ENCODE measurements around the gene COL28A1.
A peak's percentile ranks its signal among the peaks of the same experiment; 100 is the strongest.

Gene COL28A1

DNA sequence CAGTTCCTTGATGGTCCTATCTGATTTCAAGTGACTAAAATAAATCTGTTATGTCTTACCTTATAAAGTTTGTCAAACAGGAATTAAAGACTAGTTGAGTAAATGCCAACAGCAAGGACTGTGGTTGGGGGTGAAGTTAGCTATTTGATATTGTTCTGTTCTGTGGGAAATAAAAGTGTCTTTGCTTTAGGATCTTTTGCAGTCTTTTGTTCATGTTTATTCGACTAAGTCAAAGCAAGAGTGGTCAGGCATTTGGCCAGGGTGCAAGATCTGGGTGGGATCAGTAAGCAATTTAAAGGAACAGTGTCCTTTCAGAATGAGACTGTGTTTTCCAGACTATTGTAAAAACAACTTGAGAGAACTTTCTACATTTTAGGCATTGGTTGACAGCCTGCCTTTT, at the start of gene COL28A1:
Gene COL28A1, minus strand, starts transcription at position 183 of the 400 bp plus-strand sequence. CDS start 2,998 bp downstream, outside the sequence.
- Mint-ChIP-seq H3K4me1 (no peaks in the 10 kb centered on the region), H3K9me3 (no peaks in the 10 kb centered on the region), H3K4me3 (no peak within 1 kb of the TSS), H3K36me3 (no peaks in the 10 kb centered on the region), H3K27ac (no peak within 1 kb of the TSS)
- no peak for ATAC-seq
- DNase-seq (ENCODE audit: low spot score in 2 of 2), result no peak

DNA sequence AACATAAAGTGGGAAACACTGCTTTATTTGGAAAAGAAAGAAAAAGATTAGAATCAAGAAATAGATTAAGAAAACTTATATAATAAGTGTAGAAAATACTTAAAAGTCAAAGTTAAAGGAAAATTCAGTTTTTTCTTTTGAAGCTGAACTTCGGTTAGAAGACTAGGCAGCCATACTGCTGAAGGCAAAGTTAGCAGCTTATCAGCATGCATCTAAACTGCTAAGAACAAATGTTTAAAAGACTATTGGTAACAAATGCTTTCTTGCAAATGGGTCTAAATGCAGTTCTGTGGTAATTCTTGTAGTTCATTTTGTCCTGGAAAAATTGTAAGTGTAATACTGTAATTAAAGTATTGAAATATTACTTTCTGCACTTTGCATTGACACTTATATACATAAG, 49.0 kb upstream of the COL28A1 start:
- H3K4me1 Mint-ChIP-seq, result peaks cover 2% of the 10 kb centered on the region
- no peak overlapping the region for H3K4me3 Mint-ChIP-seq
- ATAC-seq (no peak), DNase-seq (ENCODE audit: low spot score in 2 of 2) (no peak)
- peaks cover 29% of the 10 kb centered on the region for H3K36me3 Mint-ChIP-seq
- H3K27ac Mint-ChIP-seq, result no peak overlapping the region
- no peaks in the 10 kb centered on the region for H3K9me3 Mint-ChIP-seq

- H3K4me1 Mint-ChIP-seq, result no peaks in the 10 kb centered on the region
- no peak for ATAC-seq
- no peaks in the 10 kb centered on the region for H3K9me3 Mint-ChIP-seq
- H3K27ac Mint-ChIP-seq, result no peak overlapping the region
- no peak overlapping the region for H3K4me3 Mint-ChIP-seq
- DNase-seq (ENCODE audit: low spot score in 2 of 2), result no peak
- H3K36me3 Mint-ChIP-seq, result peaks cover 32% of the 10 kb centered on the region
Measured at GRCh38 chr7:7583731-7584130, 48.1 kb upstream of the COL28A1 start.

- Mint-ChIP-seq H3K4me1 (no peaks in the 10 kb centered on the region), H3K27ac (no peak overlapping the region), H3K9me3 (no peaks in the 10 kb centered on the region), H3K36me3 (peaks cover 32% of the 10 kb centered on the region), H3K4me3 (no peak overlapping the region)
- DNase-seq (ENCODE audit: low spot score in 2 of 2), result no peak
- ATAC-seq, result no peak
Measured at GRCh38 chr7:7582596-7582995, 46.9 kb upstream of the COL28A1 start.

DNA sequence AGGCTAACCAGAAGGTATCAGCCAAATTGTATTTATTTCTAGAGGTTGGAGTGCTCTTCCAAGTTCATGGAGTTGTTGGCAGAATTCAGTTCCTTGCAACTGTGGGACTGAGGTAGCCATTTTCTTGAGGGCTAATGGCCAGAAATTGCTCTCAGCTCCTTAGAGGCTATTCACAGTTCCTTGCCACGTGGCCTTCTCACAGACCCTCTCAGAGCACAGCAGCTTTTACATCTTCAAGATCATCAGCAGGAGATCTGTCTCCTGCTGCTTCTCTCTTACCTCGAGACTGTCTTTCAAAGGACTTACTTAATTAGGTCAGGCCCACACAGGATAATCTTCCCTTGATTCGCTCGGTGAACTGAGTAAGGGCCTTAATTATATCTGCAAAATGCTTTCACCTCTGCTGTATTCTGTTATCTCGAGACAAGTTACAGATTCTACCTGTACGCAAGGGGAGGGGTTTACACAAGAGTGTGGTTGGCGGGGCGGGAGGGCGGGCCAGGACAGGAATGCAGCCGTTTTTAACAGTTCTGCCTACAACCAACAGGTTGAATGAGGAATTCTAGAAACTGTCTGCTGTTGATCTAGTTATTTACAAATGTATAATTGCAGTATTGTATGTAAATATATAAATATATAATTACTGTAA, 46.0 kb upstream of the COL28A1 start:
- no peak for ATAC-seq
- DNase-seq (ENCODE audit: low spot score in 2 of 2), result no peak
- no peaks in the 10 kb centered on the region for H3K4me1 Mint-ChIP-seq
- no peaks in the 10 kb centered on the region for H3K9me3 Mint-ChIP-seq
- no peak overlapping the region for H3K27ac Mint-ChIP-seq
- peaks cover 32% of the 10 kb centered on the region for H3K36me3 Mint-ChIP-seq
- H3K4me3 Mint-ChIP-seq, result no peak overlapping the region

- ATAC-seq, result no peak
- no peak overlapping the region for H3K27ac Mint-ChIP-seq
- H3K4me1 Mint-ChIP-seq, result no peaks in the 10 kb centered on the region
- no peaks in the 10 kb centered on the region for H3K9me3 Mint-ChIP-seq
- peaks cover 42% of the 10 kb centered on the region for H3K36me3 Mint-ChIP-seq
- H3K4me3 Mint-ChIP-seq, result no peak overlapping the region
- no peak for DNase-seq (ENCODE audit: low spot score in 2 of 2)
Measured at GRCh38 chr7:7579638-7580037, 44.0 kb upstream of the COL28A1 start.

DNA sequence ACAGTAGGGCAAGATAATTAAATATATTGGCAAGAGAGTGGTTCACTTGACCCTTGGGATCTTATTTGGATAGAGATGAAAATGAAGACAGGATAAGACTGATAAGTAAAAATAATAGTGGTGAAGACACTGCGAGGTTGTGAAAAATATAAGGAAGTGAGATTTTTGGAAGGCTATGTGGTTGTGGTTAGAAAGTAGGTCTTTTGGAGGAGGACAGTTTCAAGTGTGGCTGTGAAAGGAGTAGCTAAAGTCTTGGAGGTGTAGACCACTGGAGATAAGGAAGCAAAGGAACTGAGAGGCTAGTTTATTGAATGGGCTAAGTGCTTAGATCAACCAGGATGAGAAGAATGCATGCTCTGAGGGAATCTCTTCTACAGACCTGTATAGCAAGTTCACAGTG, 42.2 kb upstream of the COL28A1 start:
- Mint-ChIP-seq H3K9me3 (no peaks in the 10 kb centered on the region), H3K4me1 (no peaks in the 10 kb centered on the region), H3K36me3 (peaks cover 48% of the 10 kb centered on the region), H3K4me3 (no peak overlapping the region), H3K27ac (no peak overlapping the region)
- ATAC-seq, result no peak
- no peak for DNase-seq (ENCODE audit: low spot score in 2 of 2)

GRCh38 chr7:7576344-7576743, 40.7 kb upstream of the COL28A1 start:
- Mint-ChIP-seq H3K27ac (no peak overlapping the region), H3K36me3 (peaks cover 45% of the 10 kb centered on the region), H3K4me1 (no peaks in the 10 kb centered on the region), H3K4me3 (no peak overlapping the region), H3K9me3 (no peaks in the 10 kb centered on the region)
- ATAC-seq (no peak), DNase-seq (ENCODE audit: low spot score in 2 of 2) (no peak)

DNA sequence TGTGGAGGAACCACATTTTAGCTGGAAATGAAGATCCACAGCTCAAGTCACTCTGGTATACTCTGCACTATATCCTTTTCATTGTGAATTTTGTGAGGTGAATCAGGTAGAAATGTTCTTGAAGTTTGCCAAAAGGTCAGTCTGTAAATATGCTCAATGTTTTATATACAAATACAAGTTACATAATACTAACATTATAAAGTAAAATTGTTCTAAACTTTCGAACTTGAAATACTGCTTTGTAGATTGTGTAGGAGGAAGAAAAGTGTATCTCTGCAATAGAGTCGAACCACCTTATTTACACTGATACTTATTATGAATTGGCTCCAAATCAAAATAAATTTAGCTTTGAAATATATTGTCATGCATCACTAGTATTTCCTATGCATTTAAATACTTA, 38.0 kb upstream of the COL28A1 start:
- ATAC-seq (no peak), DNase-seq (ENCODE audit: low spot score in 2 of 2) (no peak)
- H3K4me3 Mint-ChIP-seq, result no peak overlapping the region
- no peak overlapping the region for H3K27ac Mint-ChIP-seq
- peaks cover 35% of the 10 kb centered on the region for H3K36me3 Mint-ChIP-seq
- no peaks in the 10 kb centered on the region for H3K9me3 Mint-ChIP-seq
- H3K4me1 Mint-ChIP-seq, result peaks cover 18% of the 10 kb centered on the region

DNA sequence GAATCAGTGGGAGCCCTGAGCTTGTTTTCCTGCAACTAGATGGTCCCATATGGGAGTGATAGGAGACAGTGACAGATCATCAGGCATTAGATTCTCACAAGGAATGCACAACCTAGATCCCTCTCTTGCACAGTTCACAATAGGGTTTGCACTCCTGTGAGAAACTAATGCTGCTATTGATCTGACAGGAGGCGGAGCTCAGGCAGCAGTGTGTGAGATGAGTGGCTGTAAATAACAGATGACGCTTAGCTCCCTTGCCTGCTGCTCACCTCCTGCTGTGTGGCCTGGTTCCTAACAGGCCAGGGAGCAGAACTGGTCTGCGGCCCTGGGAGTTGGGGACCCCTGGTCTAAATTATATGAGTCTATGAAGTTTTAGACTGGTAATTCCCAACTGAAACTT, 34.9 kb upstream of the COL28A1 start:
- DNase-seq (ENCODE audit: low spot score in 2 of 2) (no peak), ATAC-seq (no peak)
- Mint-ChIP-seq H3K4me1 (peaks cover 28% of the 10 kb centered on the region), H3K9me3 (no peaks in the 10 kb centered on the region), H3K36me3 (peaks cover 32% of the 10 kb centered on the region), H3K27ac (peak overlapping the region; percentile 85), H3K4me3 (no peak overlapping the region)

GRCh38 chr7:7569615-7570014, 33.9 kb upstream of the COL28A1 start:
- Mint-ChIP-seq H3K9me3 (no peaks in the 10 kb centered on the region), H3K36me3 (peaks cover 25% of the 10 kb centered on the region), H3K4me1 (peaks cover 28% of the 10 kb centered on the region), H3K4me3 (no peak overlapping the region), H3K27ac (peak overlapping the region; percentile 85)
- ATAC-seq (no peak), DNase-seq (ENCODE audit: low spot score in 2 of 2) (no peak)

GRCh38 chr7:7569081-7569527, 33.4 kb upstream of the COL28A1 start:
- Mint-ChIP-seq H3K9me3 (no peaks in the 10 kb centered on the region), H3K27ac (peak overlapping the region; percentile 85), H3K36me3 (peaks cover 20% of the 10 kb centered on the region), H3K4me3 (no peak overlapping the region), H3K4me1 (peaks cover 28% of the 10 kb centered on the region)
- DNase-seq (ENCODE audit: low spot score in 2 of 2) (no peak), ATAC-seq (no peak)

DNA sequence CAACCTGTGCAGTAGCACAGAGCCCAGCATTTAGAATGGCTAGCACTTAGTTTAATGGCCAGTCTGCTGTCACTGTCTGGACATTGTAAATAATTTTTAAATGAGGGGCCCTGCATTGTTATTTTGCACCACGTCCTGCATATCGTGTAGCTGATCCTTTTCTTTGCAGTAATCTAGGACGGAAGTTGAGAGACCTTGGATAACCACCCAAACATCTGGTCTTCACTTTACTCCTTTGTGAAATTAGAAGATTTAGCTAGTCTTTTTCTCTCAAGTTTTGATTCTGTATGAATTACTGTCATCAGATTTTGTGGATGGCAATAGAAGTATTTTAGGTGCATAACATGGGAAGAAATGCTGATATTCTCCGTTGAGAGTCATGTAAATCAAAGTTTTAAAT, 32.9 kb upstream of the COL28A1 start:
- peaks cover 28% of the 10 kb centered on the region for H3K4me1 Mint-ChIP-seq
- no peaks in the 10 kb centered on the region for H3K9me3 Mint-ChIP-seq
- DNase-seq (ENCODE audit: low spot score in 2 of 2), result no peak
- H3K4me3 Mint-ChIP-seq, result no peak overlapping the region
- H3K27ac Mint-ChIP-seq, result peak overlapping the region; percentile 85
- peaks cover 14% of the 10 kb centered on the region for H3K36me3 Mint-ChIP-seq
- ATAC-seq, result no peak

DNA sequence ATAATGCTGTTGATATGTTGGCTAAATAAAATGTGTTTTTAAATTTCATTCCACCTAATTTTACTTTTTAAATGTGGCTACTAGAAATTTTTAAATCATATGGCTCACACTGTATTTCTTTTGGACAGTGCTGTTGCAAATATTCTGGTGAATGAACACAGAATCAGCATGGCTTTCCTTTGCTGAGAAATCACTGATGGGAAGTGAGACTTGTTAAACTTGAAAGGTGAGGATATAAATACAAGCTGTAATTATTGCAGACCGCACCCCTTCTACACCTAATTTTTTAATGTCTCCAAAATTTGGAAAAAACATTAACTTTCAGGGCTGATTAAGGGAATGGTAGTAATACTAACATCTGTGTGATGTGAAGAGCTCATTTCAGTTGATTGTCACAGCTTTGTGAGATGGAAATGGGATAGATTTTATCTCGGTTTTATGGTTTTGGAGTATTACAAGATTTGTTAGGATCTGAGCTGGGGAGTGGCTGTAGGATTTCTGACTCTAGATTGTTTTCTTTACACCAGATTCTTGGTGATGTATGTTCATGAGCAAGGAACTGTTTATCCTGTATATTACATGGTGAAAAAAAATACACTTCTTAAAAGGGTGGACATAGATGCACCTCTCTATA, 32.3 kb upstream of the COL28A1 start:
- H3K4me3 Mint-ChIP-seq, result no peak overlapping the region
- peaks cover 9% of the 10 kb centered on the region for H3K36me3 Mint-ChIP-seq
- ATAC-seq (no peak), DNase-seq (ENCODE audit: low spot score in 2 of 2) (no peak)
- peaks cover 28% of the 10 kb centered on the region for H3K4me1 Mint-ChIP-seq
- H3K27ac Mint-ChIP-seq, result peak overlapping the region; percentile 76
- H3K9me3 Mint-ChIP-seq, result no peaks in the 10 kb centered on the region

GRCh38 chr7:7566651-7567611, 31.3 kb upstream of the COL28A1 start, which contains the start of gene MIOS:
MIOS (plus strand) TSS chr7:7566884; CDS start chr7:7572476, 5,592 bp downstream.
- peak; percentile 89 for ATAC-seq
- H3K4me3 Mint-ChIP-seq, result no peak within 1 kb of the TSS
- DNase-seq (ENCODE audit: low spot score in 2 of 2), result peak; percentile 85 to 93

More at GRCh38 chr7:7566651-7567611, 31.3 kb upstream of the COL28A1 start, which contains the start of gene MIOS:
- no peaks in the 10 kb centered on the region for H3K9me3 Mint-ChIP-seq
- peaks cover 28% of the 10 kb centered on the region for H3K4me1 Mint-ChIP-seq
- no peaks in the 10 kb centered on the region for H3K36me3 Mint-ChIP-seq
- peak within 1 kb of the TSS; percentile 76 for H3K27ac Mint-ChIP-seq

Measured in stimulated activated effector memory CD8-positive, alpha-beta T cell treated with anti-CD3 and anti-CD28 coated beads, Interleukin-12 subunit alpha, Interleukin-12 subunit beta, amount 100 ng/mL, for 72 hours (primary cell).